HG03280 (cell line): ENCODE data around the gene SGIP1.
"Not testable (repeated sequence)": the region's sequence is repeated elsewhere in the genome, so short reads cannot be mapped to it uniquely, and the experiment has no call there.

ENCODE experiments used
- ATAC-seq: cut with Tn5 transposase; IDR thresholded peaks from one replicate; pipeline ENCODE4 v1.9.1; 2021; ENCODE audit warnings: mild to moderate bottlenecking, moderate library complexity; ENCODE audit not compliant: unreplicated experiment

The SGIP1 gene

GRCh38 chr1:66795839-66796238, 261.9 kb downstream of the SGIP1 start:
- ATAC-seq: not testable (repeated sequence)
